ENCODE results near the gene IKZF3.

DNA sequence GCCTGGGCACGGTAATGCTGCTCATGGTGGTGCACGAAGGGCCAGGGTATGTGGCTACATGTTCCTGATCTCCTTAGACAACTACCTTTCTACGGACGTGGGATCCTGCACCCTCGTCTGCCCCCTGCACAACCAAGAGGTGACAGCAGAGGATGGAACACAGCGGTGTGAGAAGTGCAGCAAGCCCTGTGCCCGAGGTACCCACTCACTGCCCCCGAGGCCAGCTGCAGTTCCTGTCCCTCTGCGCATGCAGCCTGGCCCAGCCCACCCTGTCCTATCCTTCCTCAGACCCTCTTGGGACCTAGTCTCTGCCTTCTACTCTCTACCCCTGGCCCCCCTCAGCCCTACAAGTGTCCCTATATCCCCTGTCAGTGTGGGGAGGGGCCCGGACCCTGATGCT lies 152.3 kb downstream of the IKZF3 start:
- TF ChIP-seq, protein P1, sequence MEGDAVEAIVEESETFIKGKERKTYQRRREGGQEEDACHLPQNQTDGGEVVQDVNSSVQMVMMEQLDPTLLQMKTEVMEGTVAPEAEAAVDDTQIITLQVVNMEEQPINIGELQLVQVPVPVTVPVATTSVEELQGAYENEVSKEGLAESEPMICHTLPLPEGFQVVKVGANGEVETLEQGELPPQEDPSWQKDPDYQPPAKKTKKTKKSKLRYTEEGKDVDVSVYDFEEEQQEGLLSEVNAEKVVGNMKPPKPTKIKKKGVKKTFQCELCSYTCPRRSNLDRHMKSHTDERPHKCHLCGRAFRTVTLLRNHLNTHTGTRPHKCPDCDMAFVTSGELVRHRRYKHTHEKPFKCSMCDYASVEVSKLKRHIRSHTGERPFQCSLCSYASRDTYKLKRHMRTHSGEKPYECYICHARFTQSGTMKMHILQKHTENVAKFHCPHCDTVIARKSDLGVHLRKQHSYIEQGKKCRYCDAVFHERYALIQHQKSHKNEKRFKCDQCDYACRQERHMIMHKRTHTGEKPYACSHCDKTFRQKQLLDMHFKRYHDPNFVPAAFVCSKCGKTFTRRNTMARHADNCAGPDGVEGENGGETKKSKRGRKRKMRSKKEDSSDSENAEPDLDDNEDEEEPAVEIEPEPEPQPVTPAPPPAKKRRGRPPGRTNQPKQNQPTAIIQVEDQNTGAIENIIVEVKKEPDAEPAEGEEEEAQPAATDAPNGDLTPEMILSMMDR (conservative IDR thresholded peaks at IDR 0.05), result no peak
- TF ChIP-seq ZFX (IDR thresholded peaks at IDR 0.05), result no peak

Measured in C4-2B (cell line).